H1 (cell line): Measurements from ENCODE around the gene BLOC1S3. TPM values are rescaled to one million over a fixed set of nuclear protein-coding genes. Genes with fewer than 3 reads are reported as not detected.

Experiments used
- CTCF ChIA-PET: fragments of 300-600 bp; sonication (Branson Sonifier 250); formaldehyde crosslinking; loops from one replicate; lab custom pipeline; 2021; ENCODE audit not compliant: partially characterized antibody; lab: Charles Lee
- POLR2A ChIA-PET: fragments of 300-600 bp; sonication (Branson Sonifier 250); formaldehyde crosslinking; loops from one replicate; lab custom pipeline; 2021; ENCODE audit warnings: inconsistent platforms; ENCODE audit not compliant: partially characterized antibody; lab: Charles Lee
- DNase-seq, 2 experiments: peaks; one replicate each; pipeline versions ENCODE4 v3.0.0 to v3.0.0-alpha.2; 2010 to 2022; ENCODE audit warnings: low spot score in 2 of 2, low read depth in 1 of 2, mixed read lengths in 1 of 2
- FAIRE-seq: peaks from 2 replicates; lab custom pipeline; 2011; peaks lifted over from hg19 to GRCh38; lab: Jason Lieb, UNC
- H2AFZ ChIP-seq: 2 replicates; pipeline ENCODE4 v1.8.1; 2012; ENCODE audit warnings: low read length, inconsistent platforms
- H2AK5ac ChIP-seq: 2 replicates; pipeline ENCODE4 v1.6.1; 2013; ENCODE audit warnings: low read depth, low read length
- H2BK120ac ChIP-seq: replicated peaks from 2 replicates; pipeline ENCODE3; 2013; ENCODE audit warnings: low read depth, low read length, inconsistent platforms
- H2BK12ac ChIP-seq: 2 replicates; pipeline ENCODE4 v1.6.1; 2013; ENCODE audit warnings: low read depth, low read length
- H2BK15ac ChIP-seq: 2 replicates; pipeline ENCODE4 v1.6.1; 2013; ENCODE audit warnings: low read length
- H2BK20ac ChIP-seq: 2 replicates; pipeline ENCODE4 v1.6.1; 2013; ENCODE audit warnings: low read length
- H2BK5ac ChIP-seq: 2 replicates; pipeline ENCODE4 v1.6.1; 2013; ENCODE audit warnings: low read depth, low read length
- H3K14ac ChIP-seq: 2 replicates; pipeline ENCODE4 v1.6.1; 2013; ENCODE audit warnings: inconsistent platforms; ENCODE audit not compliant: insufficient read length
- H3K18ac ChIP-seq: 2 replicates; pipeline ENCODE4 v1.6.1; 2013; ENCODE audit warnings: low read length; ENCODE audit errors: extremely low read depth
- H3K23ac ChIP-seq: 2 replicates; pipeline ENCODE4 v1.6.1; 2013; ENCODE audit warnings: inconsistent platforms; ENCODE audit not compliant: insufficient read length
- H3K23me2 ChIP-seq: 2 replicates; pipeline ENCODE4 v1.6.1; 2013; ENCODE audit warnings: low read depth, low read length
- H3K27ac ChIP-seq: 2 replicates; pipeline ENCODE4 v1.6.1; 2011; ENCODE audit warnings: low read depth, low read length, inconsistent platforms
- H3K27me3 ChIP-seq, 4 experiments: replicated peaks in 1 of 4; 1 replicate in 1 of 4; 2 replicates in 3 of 4; pipeline versions ENCODE4 v1.6.1 to v1.8.1; 2011 to 2013; ENCODE audit warnings: low read length in 3 of 4, mild to moderate bottlenecking in 3 of 4, inconsistent platforms in 2 of 4, mixed read lengths in 2 of 4, moderate library complexity in 1 of 4; ENCODE audit not compliant: control insufficient read depth in 3 of 4, insufficient read depth in 3 of 4; ENCODE audit errors: extremely low read depth in 1 of 4
- H3K36me3 ChIP-seq, 4 experiments: 2 replicates each; pipeline versions ENCODE4 v1.6.1 to v1.8.1; 2011 to 2013; ENCODE audit warnings: mild to moderate bottlenecking in 4 of 4, low read length in 3 of 4, moderate library complexity in 2 of 4, control low read depth in 1 of 4, inconsistent platforms in 1 of 4; ENCODE audit not compliant: insufficient read depth in 4 of 4, control insufficient read depth in 2 of 4
- H3K4ac ChIP-seq: replicated peaks from 2 replicates; pipeline ENCODE3; 2013; ENCODE audit warnings: low read length, low read depth, mixed read lengths, inconsistent platforms; ENCODE audit not compliant: insufficient read length
- H3K4me1 ChIP-seq, 4 experiments: replicated peaks in 1 of 4; 1 replicate in 1 of 4; 2 replicates in 3 of 4; pipeline versions ENCODE4 v1.6.1 to v1.8.1; 2011 to 2013; ENCODE audit warnings: low read length in 3 of 4, inconsistent platforms in 2 of 4, mixed read lengths in 1 of 4; ENCODE audit not compliant: insufficient read depth in 4 of 4, control insufficient read depth in 3 of 4
- H3K4me2 ChIP-seq, 2 experiments: 2 replicates each; pipeline versions ENCODE4 v1.6.1 to v1.8.1; 2011 to 2013; ENCODE audit warnings: low read depth in 2 of 2, low read length in 2 of 2, control low read depth in 1 of 2, inconsistent platforms in 1 of 2, mild to moderate bottlenecking in 1 of 2; ENCODE audit not compliant: insufficient read depth in 1 of 2
- H3K4me3 ChIP-seq, 4 experiments: fragments of 200-600, 300-600 bp in 1 of 4; sonication (generic), shearing (Covaris generic), sonication (Bioruptor Twin) in 1 of 4; 2 replicates each; pipeline versions ENCODE4 v1.5.1 to v1.8.1; 2011 to 2016; ENCODE audit warnings: low read length in 4 of 4, low read depth in 3 of 4, control low read depth in 2 of 4, inconsistent platforms in 2 of 4, mild to moderate bottlenecking in 2 of 4, mixed read lengths in 1 of 4, moderate library complexity in 1 of 4; ENCODE audit not compliant: insufficient read depth in 2 of 4; ENCODE audit errors: extremely low read depth in 1 of 4
- H3K56ac ChIP-seq: replicated peaks from 2 replicates; pipeline ENCODE3; 2013; ENCODE audit warnings: low read depth, mild to moderate bottlenecking, mixed read lengths, low read length, inconsistent platforms; ENCODE audit not compliant: insufficient read length
- H3K79me1 ChIP-seq: 2 replicates; pipeline ENCODE4 v1.6.1; 2013; ENCODE audit warnings: low read depth, low read length, control low read depth
- H3K79me2 ChIP-seq, 2 experiments: 2 replicates each; pipeline versions ENCODE4 v1.6.1 to v1.8.1; 2012 to 2013; ENCODE audit warnings: low read length in 2 of 2, mild to moderate bottlenecking in 2 of 2, inconsistent platforms in 1 of 2; ENCODE audit not compliant: insufficient read depth in 2 of 2, control insufficient read depth in 1 of 2
- H3K9ac ChIP-seq, 4 experiments: replicated peaks in 1 of 4; 1 replicate in 1 of 4; 2 replicates in 3 of 4; pipeline versions ENCODE4 v1.6.1 to v1.8.1; 2011 to 2013; ENCODE audit warnings: low read depth in 3 of 4, low read length in 3 of 4, control low read depth in 2 of 4, mild to moderate bottlenecking in 2 of 4, moderate library complexity in 2 of 4, inconsistent platforms in 1 of 4; ENCODE audit errors: extremely low read depth in 1 of 4
- H3K9me3 ChIP-seq, 2 experiments: 2 replicates each; pipeline versions ENCODE4 v1.6.1 to v1.8.1; 2012 to 2013; ENCODE audit warnings: mild to moderate bottlenecking in 2 of 2, moderate library complexity in 2 of 2, control low read depth in 1 of 2, inconsistent platforms in 1 of 2, low read depth in 1 of 2, low read length in 1 of 2, mixed read lengths in 1 of 2; ENCODE audit not compliant: insufficient read depth in 2 of 2
- H4K20me1 ChIP-seq, 2 experiments: replicated peaks in 1 of 2; 2 replicates each; pipeline versions ENCODE3 to v1.8.1; 2011 to 2013; ENCODE audit warnings: inconsistent platforms in 2 of 2, low read length in 2 of 2, mild to moderate bottlenecking in 1 of 2; ENCODE audit not compliant: insufficient read depth in 2 of 2, control insufficient read depth in 1 of 2
- H4K5ac ChIP-seq: 2 replicates; pipeline ENCODE4 v1.6.1; 2013; ENCODE audit warnings: low read length, low read depth, mixed read lengths, inconsistent platforms; ENCODE audit not compliant: insufficient read length
- H4K8ac ChIP-seq: 2 replicates; pipeline ENCODE4 v1.8.0; 2013; ENCODE audit warnings: mild to moderate bottlenecking, moderate library complexity, low read length, inconsistent platforms; ENCODE audit not compliant: insufficient read depth; ENCODE audit errors: extremely low read depth
- H4K91ac ChIP-seq: replicated peaks from 2 replicates; pipeline ENCODE3; 2013; ENCODE audit warnings: low read length, mixed read lengths, inconsistent platforms; ENCODE audit not compliant: insufficient read length
- ASH2L ChIP-seq: fragments of 200-600, 300-600 bp; sonication (generic); IDR thresholded peaks from one replicate; pipeline ENCODE4 v1.7.1; 2017; ENCODE audit warnings: low read length
- CREB1 ChIP-seq: IDR thresholded peaks from 2 replicates; pipeline ENCODE4 v1.6.1; 2012; ENCODE audit warnings: inconsistent platforms
- JUN ChIP-seq: IDR thresholded peaks from 2 replicates; pipeline ENCODE4 v1.6.1; 2011; ENCODE audit warnings: low read depth, mild to moderate bottlenecking, improper control_type of control experiment, low read length
- SUZ12 ChIP-seq: fragments of 200-600 bp; sonication (generic); IDR thresholded peaks from 2 replicates; pipeline ENCODE4 v1.6.1; 2012; ENCODE audit warnings: mild to moderate bottlenecking, inconsistent platforms, low read length, moderate library complexity, mixed read lengths
- TBP ChIP-seq: IDR thresholded peaks from 2 replicates; pipeline ENCODE4 v1.6.1; 2011; ENCODE audit warnings: low read depth, low read length, improper control_type of control experiment
- WGBS, 2 experiments: shearing (Covaris generic) in 1 of 2; methylation state at CpG; one replicate each; pipeline versions ENCODE4 v1.1.6 to v1.1.7; 2013 to 2015; ENCODE audit warnings: low lambda C conversion rate in 2 of 2, mixed read lengths in 2 of 2, inconsistent platforms in 1 of 2, low coverage in 1 of 2, missing lambda C conversion rate in 1 of 2; ENCODE audit not compliant: insufficient replicate concordance in 2 of 2, insufficient coverage in 1 of 2, insufficient read length in 1 of 2; ENCODE audit errors: extremely low coverage in 1 of 2, missing lambda C conversion rate in 1 of 2; 5-methylcytosine and 5-hydroxymethylcytosine counted together
- polyA plus RNA-seq, 7 experiments: library from polyadenylated mRNA; depleted of rRNA in 3 of 7; stranded (reverse) in 5 of 7; unstranded in 2 of 7; fragments of >200 nt in 5 of 7; fragments of 200-250 nt in 2 of 7; gene quantifications; 1 replicate in 5 of 7; 2 replicates in 1 of 7; 4 replicates in 1 of 7; pipeline versions ENCODE4 v1.2.1 to v1.2.3, GENCODE V29; 2011 to 2013; ENCODE audit warnings: missing spikeins in 2 of 7, mixed read lengths in 2 of 7
- total RNA-seq: library from RNA; stranded (reverse); fragmentation: NEBNext Ultra II Directional; extraction: Animal tissue kit (Norgen Biotek cat#: 25700); gene quantifications from 2 replicates; pipeline ENCODE4 v1.2.1, GENCODE V29; 2021
- TF ChIP-seq, protein P1 (sequence below): IDR thresholded peaks from 2 replicates; pipeline ENCODE4 v1.6.1; 2011; ENCODE audit warnings: low read depth, mild to moderate bottlenecking, low read length; ENCODE audit not compliant: insufficient read depth
- TF ChIP-seq, protein P2 (sequence below): IDR thresholded peaks from 2 replicates; pipeline ENCODE4 v1.6.1; 2012; ENCODE audit warnings: inconsistent platforms

Gene BLOC1S3
- total and polyA plus RNA-seq, 2 of the 8 experiments (the other 6 are each of a cell fraction or from before 2014, with no cell fraction given) = 6.0 to 6.1 TPM

DNA sequence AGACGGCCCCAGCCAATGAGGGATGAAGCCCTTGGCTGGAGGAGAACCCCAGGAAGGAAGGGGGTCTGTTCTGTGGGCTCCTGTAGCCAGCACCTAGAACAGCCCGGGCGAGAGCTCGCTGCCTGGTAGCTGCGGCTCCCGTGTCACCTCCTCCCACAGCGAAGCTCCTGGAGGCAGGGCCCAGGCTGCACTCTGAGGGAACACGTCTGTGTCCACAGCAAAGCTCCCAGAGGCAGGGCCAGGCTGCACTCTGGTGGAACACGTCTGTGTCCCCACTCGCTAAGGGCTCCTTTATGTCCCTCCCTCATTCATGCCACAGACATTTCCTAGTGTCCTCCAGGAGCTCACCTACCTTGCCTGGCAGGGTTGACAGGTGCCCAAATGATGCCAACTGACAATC, 9.0 kb upstream of the BLOC1S3 start:
- FAIRE-seq = no peak
- CTCF ChIA-PET = interaction anchor here (0.9 to 1.6 kb wide), 4 partner anchors 9 to 31 kb away, joined by 3 to 7 read pairs (median 4); partner anchors contain the start of gene NKPD1
- 94% methylated on average over 4 of the region's 10 CpGs; no CpG with 5 or more reads in 1 of the 2 experiments for WGBS, 2 experiments
- TF ChIP-seq, protein P1, sequence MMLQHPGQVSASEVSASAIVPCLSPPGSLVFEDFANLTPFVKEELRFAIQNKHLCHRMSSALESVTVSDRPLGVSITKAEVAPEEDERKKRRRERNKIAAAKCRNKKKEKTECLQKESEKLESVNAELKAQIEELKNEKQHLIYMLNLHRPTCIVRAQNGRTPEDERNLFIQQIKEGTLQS = no peak
- TF ChIP-seq ASH2L (no peak), CREB1 (no peak), TBP (no peak), SUZ12 (no peak), JUN (no peak)
- TF ChIP-seq, protein P2, sequence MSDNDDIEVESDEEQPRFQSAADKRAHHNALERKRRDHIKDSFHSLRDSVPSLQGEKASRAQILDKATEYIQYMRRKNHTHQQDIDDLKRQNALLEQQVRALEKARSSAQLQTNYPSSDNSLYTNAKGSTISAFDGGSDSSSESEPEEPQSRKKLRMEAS = no peak

More for the DNA sequence above, 9.0 kb upstream of the BLOC1S3 start:
- Histone ChIP-seq H3K79me2 (no peaks in the 10 kb centered on the region), H3K4me2 (no peak overlapping the region), H3K23me2 (no peaks in the 10 kb centered on the region), H3K18ac (no peak overlapping the region), H3K23ac (no peak overlapping the region), H3K14ac (no peak overlapping the region), H4K8ac (peak overlapping the region; percentile 57; the same call in 1 of the 2 replicates), H3K36me3 (no peaks in the 10 kb centered on the region), H2BK5ac (no peak overlapping the region), H2BK120ac (no peak overlapping the region), H2BK12ac (no peak overlapping the region), H4K91ac (no peak overlapping the region), H3K4me1 (peaks cover 0 to 5% (median 0%) of the 10 kb centered on the region in 4 experiments; a peak in 3 of 7 replicates), H2BK15ac (no peak overlapping the region), H3K4ac (no peak overlapping the region), H3K79me1 (peaks cover 3% of the 10 kb centered on the region), H4K20me1 (peaks cover 3 to 13% of the 10 kb centered on the region in 2 experiments), H2AK5ac (no peak overlapping the region), H3K4me3 (no peak overlapping the region), H3K9ac (no peak overlapping the region), H4K5ac (no peak overlapping the region), H2BK20ac (no peak overlapping the region), H2AFZ (no peak overlapping the region), H3K9me3 (no peaks in the 10 kb centered on the region), H3K27me3 (no peaks in the 10 kb centered on the region), H3K27ac (no peak overlapping the region), H3K56ac (no peak overlapping the region)
- POLR2A ChIA-PET = interaction anchor here (1.1 to 3.6 kb wide), 4 partner anchors 9 to 77 kb away, joined by 3 to 14 read pairs (median 4); partner anchors contain the start of genes BLOC1S3 and NKPD1
- DNase-seq = no peak
